NCI-H446 (cell line): Measurements from ENCODE around the gene SGF29.
"Not testable (repeated sequence)": the region's sequence is repeated elsewhere in the genome, so short reads cannot be mapped to it uniquely, and the experiment has no call there.

Experiments used
- DNase-seq, 2 experiments: peaks; one replicate each; lab custom pipeline; 2025; lab: John Stamatoyannopoulos, UW

SGF29 gene

DNA sequence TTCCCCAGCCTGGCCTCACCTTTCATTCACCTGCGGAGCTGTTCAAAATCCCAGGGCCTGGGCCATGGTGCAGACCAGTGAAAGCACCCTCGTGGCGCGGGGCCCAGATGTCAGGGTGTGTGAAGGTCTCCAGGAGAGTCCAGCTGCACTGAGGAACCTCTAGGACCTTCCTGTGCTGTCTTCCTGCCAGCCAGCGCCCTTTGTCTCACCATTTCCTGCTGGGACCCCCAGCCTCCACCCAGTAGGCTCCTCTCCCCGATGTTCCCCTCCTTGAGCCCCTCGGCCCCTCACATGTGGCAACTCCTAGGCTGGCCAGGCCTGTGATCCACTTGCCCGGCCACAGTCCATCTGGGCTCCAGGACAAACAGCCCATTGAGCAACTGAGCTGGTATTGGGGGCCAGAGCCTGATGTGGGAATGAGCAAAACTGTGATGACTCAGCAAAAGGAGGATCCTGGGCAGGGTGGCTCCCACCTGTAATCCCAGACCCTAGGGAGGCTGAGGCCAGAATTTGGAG is 42.5 kb downstream of the SGF29 start:
- no peak for DNase-seq

DNA sequence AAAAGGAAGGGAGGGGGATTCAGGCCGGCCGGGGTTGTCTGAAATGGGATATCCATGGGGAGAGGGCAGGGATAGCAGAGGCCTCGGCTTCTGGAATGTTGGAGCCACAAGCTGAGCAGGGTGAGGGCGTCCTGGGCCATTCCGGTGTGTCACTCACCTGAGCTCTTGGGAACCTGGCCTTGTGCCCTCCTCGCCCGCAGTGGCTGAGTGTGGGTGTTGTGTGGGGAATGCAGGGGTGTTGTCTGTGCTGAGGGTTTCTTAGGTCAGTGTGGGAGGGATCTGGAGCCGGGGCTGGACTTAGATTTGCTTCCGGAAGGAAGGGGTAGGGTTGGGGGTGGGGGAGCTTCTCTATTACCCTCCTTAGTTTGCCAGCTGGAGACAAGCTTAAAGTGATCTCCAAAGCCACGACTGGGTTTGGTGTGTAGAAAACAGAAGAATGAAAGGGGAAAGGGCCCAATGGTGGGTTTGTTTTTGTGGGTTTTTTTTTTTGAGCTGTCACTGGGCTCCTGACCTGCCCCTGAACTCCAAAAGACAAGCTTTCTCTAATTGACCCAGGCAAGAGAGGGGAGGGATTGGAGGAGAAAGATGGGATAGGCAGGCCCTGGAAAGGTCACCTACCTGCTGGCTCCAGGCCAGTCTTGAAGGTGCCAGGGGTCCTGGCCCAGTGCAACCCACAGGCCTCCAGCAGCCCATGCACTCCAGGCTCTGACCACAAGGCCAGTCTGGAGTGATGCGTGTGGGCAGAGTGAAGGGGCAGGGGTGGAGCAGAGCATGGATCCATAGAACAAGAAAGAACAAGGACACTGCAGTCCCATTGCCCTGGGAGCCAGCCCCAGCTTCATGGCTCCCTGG is 43.3 kb downstream of the SGF29 start, which contains the start of gene SULT1A2:
SULT1A2 (minus strand) TSS at position 211 of the 852 bp plus-strand sequence. CDS start 1,120 bp downstream, outside the sequence.
- DNase-seq, result no peak

DNA sequence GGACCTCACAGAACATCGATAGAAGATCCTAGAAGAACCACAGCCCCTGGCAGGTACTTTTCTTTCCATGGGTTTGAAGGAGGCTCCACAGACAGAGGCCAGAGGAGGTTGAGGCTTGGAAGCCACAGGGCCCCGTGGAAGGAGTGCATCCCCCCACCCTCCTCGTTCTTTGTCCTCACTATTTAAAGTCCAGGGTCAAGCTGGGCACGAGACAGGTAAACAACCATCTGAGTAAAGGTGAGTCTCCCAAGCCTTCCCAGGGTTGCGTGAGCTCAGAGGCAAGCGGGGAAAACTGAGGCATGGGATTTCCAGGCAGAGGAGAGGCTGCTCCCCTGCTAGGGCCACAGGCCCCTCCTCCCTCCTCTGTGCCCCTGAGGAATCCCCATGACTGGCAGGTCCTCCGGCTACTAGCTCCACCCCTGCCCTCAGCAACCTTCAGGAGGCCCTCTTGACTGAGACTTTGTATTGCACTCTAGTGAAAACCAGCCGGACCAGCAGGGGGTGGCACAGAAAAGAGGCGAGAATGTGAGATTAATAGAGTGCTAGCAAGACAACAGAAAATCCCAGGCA is 44.1 kb downstream of the SGF29 start:
- DNase-seq, result no peak

- DNase-seq, result not testable (repeated sequence)
Observed at GRCh38 chr16:28599377-28600285, 45.9 kb downstream of the SGF29 start.

- DNase-seq, result not testable (repeated sequence)
Observed at GRCh38 chr16:28600965-28601364, 47.2 kb downstream of the SGF29 start.

DNA sequence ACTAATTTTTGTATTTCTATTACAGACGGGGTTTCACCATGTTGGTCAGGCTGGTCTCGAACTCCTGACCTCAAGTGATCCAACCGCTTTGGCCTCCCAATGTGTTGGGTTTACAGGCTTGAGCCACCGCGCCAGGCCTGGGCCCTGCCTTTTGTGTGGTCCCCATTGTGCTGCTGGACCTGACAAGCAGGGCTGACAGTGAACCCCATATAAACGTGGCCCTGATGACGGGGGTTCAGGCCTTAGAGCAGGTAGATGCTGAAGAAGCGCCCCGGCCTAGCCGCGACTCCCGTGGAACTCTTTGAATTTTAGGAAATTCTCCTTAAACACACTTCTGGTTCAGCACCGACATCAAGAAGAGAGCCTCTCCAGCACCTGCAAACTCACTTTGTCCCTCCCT is 47.9 kb downstream of the SGF29 start:
- DNase-seq, result not testable (repeated sequence)

GRCh38 chr16:28602062-28602461 is 48.3 kb downstream of the SGF29 start:
- DNase-seq, result not testable (repeated sequence)

DNA sequence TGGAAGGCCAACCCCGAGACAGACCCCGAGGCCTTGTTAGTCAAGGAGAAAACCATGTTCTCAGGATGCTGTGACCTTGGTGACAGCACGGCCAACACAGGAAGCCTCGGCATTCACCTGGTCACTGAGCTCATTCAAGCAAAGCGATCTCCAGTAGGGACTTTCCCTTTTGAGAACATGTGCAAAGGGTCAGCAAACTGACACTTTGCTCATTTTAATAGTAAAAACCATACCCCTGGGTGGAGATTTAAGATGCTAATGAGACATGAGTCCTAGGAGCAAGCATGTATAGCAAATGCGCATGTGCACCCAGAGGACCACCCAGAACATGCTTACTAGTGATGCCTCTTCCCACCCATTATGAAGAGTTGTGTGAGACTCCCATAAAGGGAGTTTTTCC is 48.8 kb downstream of the SGF29 start:
- no peak for DNase-seq

DNA sequence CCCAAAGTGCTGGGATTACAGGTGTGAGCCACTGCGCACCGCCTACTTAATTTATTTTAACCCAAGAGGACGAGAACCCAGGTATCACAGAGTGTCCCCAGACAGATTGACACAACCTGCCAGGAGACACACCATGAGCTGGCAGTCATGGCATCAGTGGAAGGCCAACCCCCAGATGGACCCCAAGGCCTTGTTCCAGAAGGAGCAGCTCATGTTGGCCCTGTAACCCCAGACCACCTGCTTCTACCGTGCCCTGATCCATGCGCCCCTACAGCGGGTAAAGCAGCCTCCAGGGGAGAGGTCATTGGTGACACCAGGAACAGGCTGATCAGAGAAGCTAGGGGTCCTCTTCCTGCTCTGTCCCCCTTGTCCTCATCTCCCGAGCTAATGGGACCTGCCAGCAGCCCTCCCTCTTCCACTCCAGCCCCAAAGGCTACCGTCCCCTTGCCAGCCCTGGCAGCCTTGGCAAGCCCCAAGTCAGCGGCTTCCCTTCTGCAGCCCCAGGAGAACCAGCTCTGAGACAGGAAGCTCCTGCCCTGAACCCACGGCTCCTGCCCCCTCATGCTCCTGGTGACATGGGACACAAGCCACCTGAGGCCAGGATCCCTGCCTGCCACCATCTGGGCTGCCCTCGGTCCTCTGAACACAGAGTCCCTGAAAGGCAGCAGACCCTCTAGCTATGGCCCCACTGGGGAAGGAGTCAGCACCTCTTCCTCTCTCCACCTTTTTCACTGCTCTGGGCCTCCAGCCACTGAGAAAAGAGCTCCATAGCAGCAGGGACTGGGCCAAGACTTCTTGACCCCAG is 49.9 kb downstream of the SGF29 start:
- DNase-seq, result no peak

GRCh38 chr16:28604186-28604565 is 50.5 kb downstream of the SGF29 start:
- no peak for DNase-seq

DNA sequence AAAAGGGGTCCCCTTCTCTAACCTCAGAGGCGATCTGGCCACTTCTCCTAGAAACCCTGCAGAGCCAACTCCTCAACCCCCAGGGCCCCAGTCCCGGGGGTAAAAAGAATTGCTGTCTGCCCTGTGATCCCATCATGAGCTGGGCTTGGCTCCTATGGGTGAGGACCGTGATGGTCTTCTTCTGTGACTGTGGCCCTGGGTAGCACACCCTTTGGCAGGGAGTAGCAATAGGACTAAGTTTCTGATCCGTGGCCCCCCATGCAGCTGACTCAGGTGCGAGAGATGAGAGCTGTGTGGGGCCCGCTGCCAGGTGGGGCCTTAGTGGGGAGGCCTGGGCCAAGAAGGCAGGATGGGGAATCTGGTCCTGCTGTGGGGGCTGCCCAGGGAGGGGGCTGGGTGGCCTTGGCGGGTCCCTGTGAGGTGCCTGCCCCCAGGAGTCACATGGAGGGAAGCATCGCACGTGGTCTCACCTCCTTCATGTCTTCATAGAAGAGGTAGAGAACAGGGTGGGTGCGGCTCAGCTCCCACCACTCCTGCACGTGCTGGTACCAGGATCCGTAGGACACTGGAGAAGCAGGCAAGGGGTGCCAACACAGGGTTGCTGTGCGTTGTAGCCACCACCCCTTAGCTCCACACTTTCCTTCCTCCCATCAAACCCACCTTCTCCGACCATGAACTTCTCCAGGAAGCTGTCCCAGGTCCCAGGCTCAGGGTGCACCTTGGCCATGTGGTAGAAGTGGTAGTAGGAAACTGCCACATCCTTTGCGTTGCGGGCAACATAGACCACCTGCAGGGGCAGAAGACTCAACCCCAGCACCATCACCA is 52.8 kb downstream of the SGF29 start:
- no peak for DNase-seq

- no peak for DNase-seq
Observed at GRCh38 chr16:28607116-28607623, 53.5 kb downstream of the SGF29 start.

GRCh38 chr16:28607681-28608495 is 54.2 kb downstream of the SGF29 start:
- DNase-seq, result not testable (repeated sequence)

- not testable (repeated sequence) for DNase-seq
Observed at GRCh38 chr16:28608496-28608808, 54.7 kb downstream of the SGF29 start.

DNA sequence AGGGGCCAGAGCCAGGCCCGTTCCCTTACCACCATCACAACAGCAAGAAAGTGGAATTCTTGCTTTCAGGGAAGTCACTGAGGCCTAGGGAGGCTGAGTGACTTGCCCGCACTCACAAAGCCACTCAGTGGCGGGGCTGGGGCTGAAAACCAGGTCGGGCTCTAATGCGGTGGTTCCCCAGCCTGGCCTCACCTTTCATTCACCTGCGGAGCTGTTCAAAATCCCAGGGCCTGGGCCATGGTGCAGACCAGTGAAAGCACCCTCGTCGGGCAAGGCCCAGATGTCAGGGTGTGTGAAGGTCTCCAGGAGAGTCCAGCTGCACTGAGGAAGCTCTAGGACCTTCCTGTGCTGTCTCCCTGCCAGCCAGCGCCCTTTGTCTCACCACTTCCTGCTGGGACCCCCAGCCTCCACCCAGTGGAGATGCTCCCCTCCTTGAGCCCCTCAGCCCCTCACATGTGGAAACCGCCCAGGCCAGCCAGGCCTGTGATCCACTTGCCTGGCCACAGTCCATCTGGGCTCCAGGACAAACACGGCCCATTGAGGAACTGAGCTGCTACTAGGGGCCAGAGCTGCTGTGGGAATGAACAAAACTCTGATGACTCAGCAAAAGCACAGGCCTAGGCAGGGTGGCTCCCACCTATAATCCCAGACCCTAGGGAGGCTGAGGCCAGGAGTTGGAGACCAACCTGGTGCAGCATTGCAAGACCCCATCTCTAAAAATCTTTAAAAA is 55.3 kb downstream of the SGF29 start:
- not testable (repeated sequence) for DNase-seq

GRCh38 chr16:28609631-28610594 is 56.2 kb downstream of the SGF29 start, which contains the start of gene SULT1A1:
TSS of gene SULT1A1 (minus strand) at chr16:28610044. CDS start at chr16:28608855, 1,189 bp downstream.
- no peak for DNase-seq

DNA sequence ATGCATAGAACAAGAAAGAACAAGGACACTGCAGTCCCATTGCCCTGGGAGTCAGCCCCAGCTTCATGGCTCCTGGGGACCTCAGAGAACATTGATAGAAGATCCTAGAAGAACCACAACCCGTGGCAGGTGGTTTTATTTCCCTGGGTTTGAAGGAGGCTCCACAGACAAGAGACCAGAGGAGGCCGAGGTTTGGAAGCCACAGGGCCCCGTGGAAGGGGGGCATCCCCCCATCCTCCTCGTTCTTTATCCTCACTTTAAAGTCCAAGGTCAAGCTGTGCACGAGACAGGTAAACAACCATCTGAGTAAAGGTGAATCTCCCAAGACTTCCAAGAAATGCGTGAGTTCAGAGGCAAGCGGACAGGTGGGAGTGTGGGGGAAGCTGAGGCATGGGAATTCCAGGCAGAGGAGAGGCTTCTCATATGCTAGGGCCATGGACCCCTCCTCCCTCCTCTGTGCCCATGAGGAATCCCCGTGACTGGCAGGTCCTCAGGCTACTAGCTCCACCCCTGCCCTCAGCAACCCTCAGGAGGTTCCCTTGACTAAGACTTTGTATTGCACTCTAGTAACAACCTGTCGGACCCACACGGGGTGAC is 57.0 kb downstream of the SGF29 start:
- DNase-seq, result no peak
